Type B pancreatic cell (in vitro differentiated cells): ENCODE data around the gene ZMYND12. TPM values are rescaled to one million over a fixed set of nuclear protein-coding genes. Genes with fewer than 3 reads are reported as not detected.

Experiments used
- DNase-seq: peaks from one replicate; pipeline ENCODE4 v3.0.0; 2021; ENCODE audit warnings: mixed read lengths; ENCODE audit not compliant: unreplicated experiment; ENCODE audit errors: extremely low spot score
- H3K27ac Mint-ChIP-seq: 2 replicates; pipeline ENCODE4 v1.8.0; 2021; ENCODE audit warnings: mild to moderate bottlenecking, mixed read lengths
- H3K27me3 Mint-ChIP-seq: 2 replicates; pipeline ENCODE4 v1.8.0; 2021; ENCODE audit warnings: mixed read lengths
- H3K36me3 Mint-ChIP-seq: 2 replicates; pipeline ENCODE4 v1.8.0; 2021; ENCODE audit warnings: mixed read lengths
- H3K4me1 Mint-ChIP-seq: one replicate; pipeline ENCODE4 v1.8.0; 2021; ENCODE audit warnings: mixed read lengths; ENCODE audit not compliant: unreplicated experiment
- H3K4me3 Mint-ChIP-seq: 2 replicates; pipeline ENCODE4 v1.8.0; 2021; ENCODE audit warnings: mild to moderate bottlenecking, mixed read lengths
- H3K9me3 Mint-ChIP-seq: 2 replicates; pipeline ENCODE4 v1.8.0; 2021; ENCODE audit warnings: mixed read lengths
- total RNA-seq: library from RNA; stranded (reverse); gene quantifications from 2 replicates; pipeline ENCODE4 v1.2.1, GENCODE V29; 2021; ENCODE audit warnings: low replicate concordance
- TF ChIP-seq, protein P1 (sequence below): fragments of 200-600 bp; sonication (generic); conservative IDR thresholded peaks from 2 replicates; pipeline ENCODE4 v1.5.0; 2021; ENCODE audit warnings: antibody characterized with exemption, mild to moderate bottlenecking

The ZMYND12 gene
- total RNA-seq, 1 donor from 2014 or later, result 1.5 TPM

DNA sequence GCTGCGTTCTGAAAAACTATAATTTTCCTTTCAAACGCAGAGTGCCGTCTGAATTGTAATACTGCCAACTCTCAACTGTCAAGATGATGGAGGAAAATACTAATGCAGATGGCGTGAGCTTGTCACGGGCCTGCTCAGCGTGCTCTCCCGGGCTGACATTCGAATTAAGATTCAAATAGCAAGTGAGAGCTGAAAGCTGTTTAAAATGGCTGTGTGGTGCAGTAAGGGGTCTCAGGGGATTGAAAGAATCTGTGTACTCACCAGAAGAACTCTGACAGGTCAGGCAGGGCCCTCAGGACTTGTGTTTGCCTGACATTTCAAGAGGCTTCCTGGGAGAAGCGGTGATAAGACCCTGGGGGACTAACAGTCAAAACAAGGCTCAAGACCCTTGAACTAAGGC lies 33.1 kb downstream of the ZMYND12 start:
- Mint-ChIP-seq H3K9me3 (no peaks in the 10 kb centered on the region), H3K36me3 (no peaks in the 10 kb centered on the region), H3K4me1 (peaks cover 19% of the 10 kb centered on the region), H3K27ac (no peak overlapping the region), H3K27me3 (peaks cover 7% of the 10 kb centered on the region), H3K4me3 (no peak overlapping the region)
- TF ChIP-seq, protein P1, sequence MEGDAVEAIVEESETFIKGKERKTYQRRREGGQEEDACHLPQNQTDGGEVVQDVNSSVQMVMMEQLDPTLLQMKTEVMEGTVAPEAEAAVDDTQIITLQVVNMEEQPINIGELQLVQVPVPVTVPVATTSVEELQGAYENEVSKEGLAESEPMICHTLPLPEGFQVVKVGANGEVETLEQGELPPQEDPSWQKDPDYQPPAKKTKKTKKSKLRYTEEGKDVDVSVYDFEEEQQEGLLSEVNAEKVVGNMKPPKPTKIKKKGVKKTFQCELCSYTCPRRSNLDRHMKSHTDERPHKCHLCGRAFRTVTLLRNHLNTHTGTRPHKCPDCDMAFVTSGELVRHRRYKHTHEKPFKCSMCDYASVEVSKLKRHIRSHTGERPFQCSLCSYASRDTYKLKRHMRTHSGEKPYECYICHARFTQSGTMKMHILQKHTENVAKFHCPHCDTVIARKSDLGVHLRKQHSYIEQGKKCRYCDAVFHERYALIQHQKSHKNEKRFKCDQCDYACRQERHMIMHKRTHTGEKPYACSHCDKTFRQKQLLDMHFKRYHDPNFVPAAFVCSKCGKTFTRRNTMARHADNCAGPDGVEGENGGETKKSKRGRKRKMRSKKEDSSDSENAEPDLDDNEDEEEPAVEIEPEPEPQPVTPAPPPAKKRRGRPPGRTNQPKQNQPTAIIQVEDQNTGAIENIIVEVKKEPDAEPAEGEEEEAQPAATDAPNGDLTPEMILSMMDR, result no peak
- no peak for DNase-seq

DNA sequence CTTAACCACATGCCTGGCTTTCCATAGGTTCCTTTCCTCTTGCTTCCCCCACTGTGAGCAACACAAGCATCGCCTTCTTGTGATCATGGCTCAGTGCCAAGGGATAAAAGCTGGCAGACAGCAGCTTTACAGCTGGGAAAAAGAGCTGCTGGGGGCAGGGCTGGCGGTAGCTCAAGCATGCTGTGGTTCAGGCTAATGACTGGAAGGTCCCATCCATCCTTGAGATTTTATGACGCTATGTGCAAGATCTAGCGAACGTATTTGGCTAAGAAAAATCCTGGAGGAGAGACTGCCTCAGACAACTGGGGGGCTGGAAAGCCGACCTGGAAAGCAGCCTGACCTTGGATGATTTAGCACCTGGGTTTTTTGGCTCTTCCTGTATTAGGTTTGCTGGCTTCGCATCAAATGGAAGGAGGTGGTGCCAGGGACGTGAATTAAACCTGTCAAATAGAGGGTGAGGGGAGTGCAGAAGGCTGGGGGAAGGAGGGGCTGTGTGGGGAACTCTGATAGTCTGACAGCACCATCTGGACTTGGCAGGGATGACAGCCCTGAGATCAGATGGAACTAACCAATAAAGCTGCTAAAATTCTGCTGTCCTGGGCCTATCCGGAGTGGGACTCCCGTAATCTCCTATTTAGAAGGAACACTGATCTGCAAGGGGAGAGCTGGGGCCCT lies 34.8 kb downstream of the ZMYND12 start:
- H3K4me1 Mint-ChIP-seq, result peaks cover 19% of the 10 kb centered on the region

DNA sequence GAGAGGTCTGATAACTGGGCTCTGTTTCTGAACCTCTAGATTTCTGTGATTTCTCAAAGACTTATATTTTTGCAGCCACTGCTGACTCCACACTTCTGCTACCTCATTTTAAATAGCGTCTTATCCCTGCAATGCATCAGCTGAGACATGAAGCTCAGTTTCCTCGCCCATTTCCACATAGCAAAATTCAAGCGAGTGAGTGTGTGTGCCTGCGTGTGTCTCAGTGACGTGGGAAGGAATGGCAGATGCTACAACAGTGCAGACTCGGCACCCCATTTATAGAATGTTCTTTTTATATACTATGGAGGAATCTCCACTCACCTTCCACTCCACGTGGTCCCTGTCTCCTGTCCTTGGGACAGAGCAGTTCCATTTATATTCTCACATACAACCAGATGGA lies 35.7 kb downstream of the ZMYND12 start:
- Mint-ChIP-seq H3K27me3 (peaks cover 7% of the 10 kb centered on the region), H3K4me1 (peaks cover 19% of the 10 kb centered on the region), H3K9me3 (no peaks in the 10 kb centered on the region), H3K4me3 (no peak overlapping the region), H3K36me3 (no peaks in the 10 kb centered on the region), H3K27ac (no peak overlapping the region)
- TF ChIP-seq, protein P1, result no peak
- DNase-seq, result no peak

More for the DNA sequence above, 34.8 kb downstream of the ZMYND12 start:
- TF ChIP-seq, protein P1, result no peak
- no peak for DNase-seq
- peak overlapping the region; percentile 18 for H3K4me3 Mint-ChIP-seq
- H3K27me3 Mint-ChIP-seq, result peaks cover 7% of the 10 kb centered on the region
- no peak overlapping the region for H3K27ac Mint-ChIP-seq
- H3K36me3 Mint-ChIP-seq, result no peaks in the 10 kb centered on the region
- no peaks in the 10 kb centered on the region for H3K9me3 Mint-ChIP-seq

DNA sequence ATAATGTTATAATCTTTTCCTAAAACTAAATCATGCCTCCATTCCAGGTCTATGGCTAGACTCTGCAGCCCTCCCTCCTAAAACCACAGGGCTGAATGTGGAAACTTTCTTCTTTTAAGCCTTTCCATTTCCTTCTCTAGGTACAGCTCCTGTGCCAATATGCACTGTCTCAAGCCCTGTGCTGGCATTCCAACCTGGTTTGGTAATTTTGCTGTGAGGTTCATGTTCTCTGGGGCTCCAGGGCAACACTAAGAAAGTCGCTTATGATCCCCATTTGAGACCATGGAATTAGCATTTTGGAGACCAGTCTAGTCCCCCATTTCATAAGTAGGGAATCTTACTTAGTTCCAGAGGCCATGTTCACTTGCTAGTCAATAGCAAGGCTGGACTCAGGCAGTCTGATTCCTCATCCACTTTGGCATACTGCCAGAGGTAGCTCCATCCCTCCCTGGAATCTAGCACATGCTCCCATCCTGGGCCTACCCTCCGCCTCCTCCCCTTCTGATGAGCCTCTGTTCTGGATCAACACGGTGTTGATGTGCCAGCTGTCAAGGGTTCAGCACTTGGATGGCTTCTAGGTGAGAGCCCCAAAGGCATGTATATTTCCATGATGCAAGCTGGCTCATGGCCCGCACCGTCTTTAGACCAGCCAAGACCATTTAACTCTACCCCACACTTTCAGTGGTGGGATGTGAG lies 36.5 kb downstream of the ZMYND12 start:
- Mint-ChIP-seq H3K27ac (no peak overlapping the region), H3K4me1 (peaks cover 19% of the 10 kb centered on the region), H3K27me3 (peaks cover 7% of the 10 kb centered on the region), H3K4me3 (no peak overlapping the region), H3K36me3 (no peaks in the 10 kb centered on the region), H3K9me3 (no peaks in the 10 kb centered on the region)
- TF ChIP-seq, protein P1, result no peak
- DNase-seq, result no peak

DNA sequence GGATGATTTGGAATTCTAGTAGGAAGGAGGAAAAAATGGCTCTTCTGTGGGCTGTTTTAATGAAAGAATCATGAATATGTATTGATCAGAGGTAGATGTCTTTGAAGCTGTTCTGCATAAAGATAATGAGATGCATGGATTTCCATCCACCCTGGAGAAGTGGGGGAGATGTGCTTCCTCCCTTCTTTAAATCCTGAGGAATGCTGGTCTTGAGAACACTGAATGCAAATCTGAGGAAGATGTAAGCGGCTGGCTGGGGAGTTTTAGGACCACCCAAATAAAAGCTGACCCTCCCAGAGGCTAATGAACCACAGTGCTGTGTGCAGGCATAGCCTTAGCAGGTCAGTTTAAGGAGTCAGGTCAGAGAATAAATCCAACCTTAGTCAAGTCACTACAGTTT lies 37.3 kb downstream of the ZMYND12 start:
- H3K9me3 Mint-ChIP-seq, result no peaks in the 10 kb centered on the region
- no peak for DNase-seq
- TF ChIP-seq, protein P1, result no peak
- no peaks in the 10 kb centered on the region for H3K36me3 Mint-ChIP-seq
- H3K4me3 Mint-ChIP-seq, result no peak overlapping the region
- peaks cover 7% of the 10 kb centered on the region for H3K27me3 Mint-ChIP-seq
- H3K27ac Mint-ChIP-seq, result no peak overlapping the region
- peaks cover 19% of the 10 kb centered on the region for H3K4me1 Mint-ChIP-seq
